ENCODE data around the gene LRIT1. TPM values are rescaled to one million over a fixed set of nuclear protein-coding genes. Genes with fewer than 3 reads are reported as not detected.

LRIT1 gene
- total and polyA plus RNA-seq, 2 experiments from 2014 or later: not detected

DNA sequence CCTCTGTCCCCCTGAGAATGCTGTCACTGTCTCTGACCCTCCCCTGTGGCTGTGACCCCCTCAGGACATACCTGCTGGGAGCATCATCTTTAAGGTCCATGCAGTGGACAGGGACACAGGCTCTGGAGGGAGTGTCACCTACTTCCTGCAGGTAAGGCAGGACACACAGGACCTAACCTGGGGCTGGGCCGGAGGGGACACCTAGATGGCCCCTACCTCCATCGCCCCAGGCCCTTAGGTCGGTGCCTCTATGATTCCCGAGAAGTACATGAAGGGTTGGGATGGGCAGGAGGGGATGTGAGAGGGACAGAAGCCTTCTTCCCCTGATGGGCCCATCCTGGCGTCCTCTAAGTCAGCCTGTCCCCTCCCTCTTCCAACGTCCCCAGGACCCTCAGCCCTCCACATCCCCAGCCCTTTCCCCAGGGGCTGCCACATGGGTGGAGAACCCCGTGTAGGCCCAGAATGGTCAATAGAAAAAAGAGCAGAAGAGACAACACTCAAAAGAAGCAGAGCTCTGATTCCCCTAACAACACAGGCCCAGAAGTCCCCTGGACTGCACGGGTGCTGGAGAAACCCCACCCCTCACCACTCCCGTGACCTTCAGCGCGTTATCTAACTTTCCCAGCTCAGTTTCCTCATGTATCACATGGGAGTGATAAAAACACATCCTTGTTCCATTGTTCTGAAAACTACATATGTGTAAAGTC, 40.7 kb downstream of the LRIT1 start:
- Histone ChIP-seq H2AFZ (no peak overlapping the region), H3K4me3 (no peak overlapping the region), H3K79me2 (ENCODE audit: insufficient read depth) (no peaks in the 10 kb centered on the region), H3K9me3 (ENCODE audit: low read depth) (no peaks in the 10 kb centered on the region), H3K9ac (no peak overlapping the region), H3K36me3 (ENCODE audit: low read depth) (no peaks in the 10 kb centered on the region), H3K27ac (no peak overlapping the region), H3K27me3 (replicated peaks; ENCODE audit: insufficient read depth) (peaks cover 16% of the 10 kb centered on the region), H3F3A (ENCODE audit: insufficient read depth) (no peaks in the 10 kb centered on the region), H3K9me2 (ENCODE audit: insufficient read depth) (no peaks in the 10 kb centered on the region), H4K20me1 (ENCODE audit: insufficient read depth) (no peaks in the 10 kb centered on the region), H3K4me2 (ENCODE audit: unreplicated experiment) (no peak overlapping the region), H3K4me1 (ENCODE audit: insufficient read depth) (no peaks in the 10 kb centered on the region)
- 33 to 48% methylated on average over 9 to 11 of the region's 11 CpGs for WGBS, 2 experiments (ENCODE audit: low coverage in 1 of 2, low lambda C conversion rate in 2 of 2, missing lambda C conversion rate in 2 of 2)
- no peak for TF ChIP-seq EZH2phosphoT487 (IDR thresholded peaks at IDR 0.05; ENCODE audit: insufficient read depth, low read depth)
- no peak for TF ChIP-seq EZH2 (IDR thresholded peaks at IDR 0.05; ENCODE audit: insufficient read depth, poor library complexity, severe bottlenecking)
- in situ Hi-C loops (cut with MboI): no loop called here
- no peak for DNase-seq

DNA sequence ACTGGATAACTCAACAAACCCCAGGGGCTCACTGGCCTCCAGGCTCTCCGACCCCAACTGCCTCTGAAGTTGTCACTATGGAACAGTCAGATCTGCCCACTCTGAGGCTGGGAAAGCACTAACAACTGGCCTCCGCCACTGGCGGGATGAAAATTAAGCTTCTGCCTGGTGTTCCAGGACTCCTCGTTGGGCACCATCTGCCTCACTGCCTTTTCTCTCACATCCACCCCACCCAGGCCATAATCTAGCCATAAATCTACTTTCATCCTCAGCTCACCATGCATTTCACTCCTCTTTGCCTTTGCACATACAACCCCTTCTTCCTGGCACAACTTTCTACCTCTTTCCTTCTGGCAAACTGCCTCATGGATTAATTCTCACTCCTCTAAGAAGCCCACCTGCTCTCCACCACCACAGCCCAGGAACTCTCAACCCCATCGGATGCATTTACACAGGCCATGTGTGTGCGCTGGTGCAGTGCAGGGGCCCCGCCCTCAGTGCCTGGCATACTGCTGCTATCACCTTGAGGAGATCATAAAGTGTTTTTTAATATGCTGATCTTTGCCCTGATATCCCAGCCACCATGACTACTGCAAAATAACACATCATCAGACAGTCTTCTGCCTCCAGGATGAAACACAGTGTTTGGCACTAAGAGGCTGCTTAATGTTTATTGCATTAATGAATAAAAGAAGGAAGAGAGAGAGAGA, 43.0 kb downstream of the LRIT1 start:
- H3K9ac ChIP-seq: no peak overlapping the region
- H3K4me2 ChIP-seq (ENCODE audit: unreplicated experiment): no peak overlapping the region
- H3K79me2 ChIP-seq (ENCODE audit: insufficient read depth): no peaks in the 10 kb centered on the region
- no peak for DNase-seq
- no peaks in the 10 kb centered on the region for H3K4me1 ChIP-seq (ENCODE audit: insufficient read depth)
- H2AFZ ChIP-seq: no peak overlapping the region
- no peaks in the 10 kb centered on the region for H3K9me3 ChIP-seq (ENCODE audit: low read depth)
- WGBS, 2 experiments (ENCODE audit: low coverage in 1 of 2, low lambda C conversion rate in 2 of 2, missing lambda C conversion rate in 2 of 2): 45% methylated on average over 7 of the region's 7 CpGs
- TF ChIP-seq EZH2 (IDR thresholded peaks at IDR 0.05; ENCODE audit: insufficient read depth, poor library complexity, severe bottlenecking) (no peak), EZH2phosphoT487 (IDR thresholded peaks at IDR 0.05; ENCODE audit: insufficient read depth, low read depth) (no peak)
- no peaks in the 10 kb centered on the region for H4K20me1 ChIP-seq (ENCODE audit: insufficient read depth)
- no peak overlapping the region for H3K4me3 ChIP-seq
- H3K9me2 ChIP-seq (ENCODE audit: insufficient read depth): no peaks in the 10 kb centered on the region
- in situ Hi-C loops (cut with MboI): no loop called here
- no peaks in the 10 kb centered on the region for H3F3A ChIP-seq (ENCODE audit: insufficient read depth)
- H3K36me3 ChIP-seq (ENCODE audit: low read depth): no peaks in the 10 kb centered on the region
- no peak overlapping the region for H3K27ac ChIP-seq
- H3K27me3 ChIP-seq (replicated peaks; ENCODE audit: insufficient read depth): peaks cover 38% of the 10 kb centered on the region

DNA sequence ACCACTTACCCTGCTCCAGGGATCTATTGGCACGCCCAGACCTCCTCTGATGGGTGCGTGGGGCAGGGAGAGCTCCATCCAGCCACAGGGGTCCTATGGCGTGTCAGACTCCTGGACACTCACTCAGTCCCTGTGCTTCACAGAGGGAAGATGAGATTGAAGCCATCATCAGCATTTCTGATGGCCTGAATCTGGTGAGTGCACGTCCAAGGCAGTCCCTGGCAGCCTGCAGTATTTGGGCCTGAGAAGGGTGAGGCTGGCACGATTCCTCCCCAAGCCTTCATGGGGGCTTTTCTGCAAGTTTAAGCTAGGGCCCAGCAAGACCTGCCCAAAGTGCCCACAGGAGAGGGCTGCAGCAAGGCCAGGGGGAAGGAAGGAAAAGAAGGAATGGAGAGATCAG, 43.7 kb downstream of the LRIT1 start:
- no peaks in the 10 kb centered on the region for H3K79me2 ChIP-seq (ENCODE audit: insufficient read depth)
- in situ Hi-C loops (cut with MboI): no loop called here
- H3K9ac ChIP-seq: no peak overlapping the region
- DNase-seq: no peak
- no peaks in the 10 kb centered on the region for H3K9me3 ChIP-seq (ENCODE audit: low read depth)
- peaks cover 45% of the 10 kb centered on the region for H3K27me3 ChIP-seq (replicated peaks; ENCODE audit: insufficient read depth)
- no peaks in the 10 kb centered on the region for H3K4me1 ChIP-seq (ENCODE audit: insufficient read depth)
- no peak overlapping the region for H3K4me2 ChIP-seq (ENCODE audit: unreplicated experiment)
- TF ChIP-seq EZH2phosphoT487 (IDR thresholded peaks at IDR 0.05; ENCODE audit: insufficient read depth, low read depth): no peak
- TF ChIP-seq EZH2 (IDR thresholded peaks at IDR 0.05; ENCODE audit: insufficient read depth, poor library complexity, severe bottlenecking): no peak
- H3K9me2 ChIP-seq (ENCODE audit: insufficient read depth): no peaks in the 10 kb centered on the region
- H3F3A ChIP-seq (ENCODE audit: insufficient read depth): no peaks in the 10 kb centered on the region
- no peak overlapping the region for H3K27ac ChIP-seq
- no peak overlapping the region for H2AFZ ChIP-seq
- no peak overlapping the region for H3K4me3 ChIP-seq
- H3K36me3 ChIP-seq (ENCODE audit: low read depth): no peaks in the 10 kb centered on the region
- no peaks in the 10 kb centered on the region for H4K20me1 ChIP-seq (ENCODE audit: insufficient read depth)
- WGBS, 2 experiments (ENCODE audit: low coverage in 1 of 2, low lambda C conversion rate in 2 of 2, missing lambda C conversion rate in 2 of 2): 32% methylated on average over 5 of the region's 5 CpGs

DNA sequence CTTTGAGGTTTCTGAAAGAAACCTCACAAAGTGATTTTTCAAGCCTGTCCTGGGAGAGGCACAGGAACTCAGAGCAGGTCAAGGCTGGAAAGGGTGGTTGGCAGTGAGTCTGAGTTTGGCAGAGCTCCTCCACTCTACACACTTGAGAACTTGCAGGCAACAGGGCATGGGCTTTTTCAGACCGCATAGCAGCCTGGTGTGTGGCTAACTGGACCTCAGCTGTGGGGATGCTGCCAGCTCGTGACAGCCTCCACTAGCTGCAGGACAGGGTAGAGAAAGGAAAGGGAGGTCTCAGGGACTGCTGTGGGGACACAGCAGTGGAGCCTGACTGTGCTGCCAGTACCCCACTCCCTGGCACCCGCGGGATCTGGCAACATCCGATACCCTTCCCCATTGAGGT, 44.4 kb downstream of the LRIT1 start:
- no peak overlapping the region for H3K4me3 ChIP-seq
- H3K27me3 ChIP-seq (replicated peaks; ENCODE audit: insufficient read depth): peaks cover 48% of the 10 kb centered on the region
- no peaks in the 10 kb centered on the region for H3F3A ChIP-seq (ENCODE audit: insufficient read depth)
- no peak overlapping the region for H3K4me2 ChIP-seq (ENCODE audit: unreplicated experiment)
- no peak for DNase-seq
- in situ Hi-C loops (cut with MboI): no loop called here
- no peak overlapping the region for H2AFZ ChIP-seq
- H3K9ac ChIP-seq: no peak overlapping the region
- H3K36me3 ChIP-seq (ENCODE audit: low read depth): no peaks in the 10 kb centered on the region
- no peak overlapping the region for H3K27ac ChIP-seq
- no peaks in the 10 kb centered on the region for H3K4me1 ChIP-seq (ENCODE audit: insufficient read depth)
- H3K79me2 ChIP-seq (ENCODE audit: insufficient read depth): no peaks in the 10 kb centered on the region
- H3K9me2 ChIP-seq (ENCODE audit: insufficient read depth): no peaks in the 10 kb centered on the region
- H4K20me1 ChIP-seq (ENCODE audit: insufficient read depth): no peaks in the 10 kb centered on the region
- WGBS, 2 experiments (ENCODE audit: low coverage in 1 of 2, low lambda C conversion rate in 2 of 2, missing lambda C conversion rate in 2 of 2): 43 to 48% methylated on average over 5 of the region's 5 CpGs
- no peaks in the 10 kb centered on the region for H3K9me3 ChIP-seq (ENCODE audit: low read depth)
- TF ChIP-seq EZH2 (IDR thresholded peaks at IDR 0.05; ENCODE audit: insufficient read depth, poor library complexity, severe bottlenecking): no peak
- TF ChIP-seq EZH2phosphoT487 (IDR thresholded peaks at IDR 0.05; ENCODE audit: insufficient read depth, low read depth): no peak

Measured in GM23248 (cell line).